DND-41 (cell line): ENCODE results near the gene PTGES2.
"Not testable (repeated sequence)": the region's sequence is repeated elsewhere in the genome, so short reads cannot be mapped to it uniquely, and the experiment has no call there.

Experiments used
- ATAC-seq: fragments of 200-7000 bp; cut with Tn5 transposase; 3 replicates; pipeline ENCODE4 v1.9.1; 2021; ENCODE audit warnings: low read depth; ENCODE audit not compliant: insufficient read depth
- DNase-seq: peaks from one replicate; pipeline ENCODE4 v3.0.0-alpha.2; 2020
- H2AFZ ChIP-seq: 2 replicates; pipeline ENCODE4 v1.6.0; 2012; ENCODE audit warnings: low read depth, low read length
- H3K27ac ChIP-seq: 2 replicates; pipeline ENCODE4 v1.5.1; 2012; ENCODE audit warnings: low read length, inconsistent platforms
- H3K27me3 ChIP-seq: fragments of 200-600 bp; sonication (generic); 2 replicates; pipeline ENCODE4 v1.6.0; 2012; ENCODE audit warnings: low read length, mild to moderate bottlenecking, inconsistent platforms; ENCODE audit not compliant: insufficient read depth, poor library complexity
- H3K36me3 ChIP-seq: 2 replicates; pipeline ENCODE4 v1.5.1; 2012; ENCODE audit warnings: low read length, inconsistent platforms; ENCODE audit not compliant: insufficient read depth
- H3K4me1 ChIP-seq: 2 replicates; pipeline ENCODE4 v1.5.1; 2012; ENCODE audit warnings: mild to moderate bottlenecking, low read length; ENCODE audit not compliant: insufficient read depth
- H3K4me2 ChIP-seq: 2 replicates; pipeline ENCODE4 v1.6.0; 2012; ENCODE audit warnings: mild to moderate bottlenecking, moderate library complexity, low read length, inconsistent platforms; ENCODE audit not compliant: insufficient read depth
- H3K4me3 ChIP-seq, 2 experiments: fragments of 200-600 bp in 1 of 2; shearing (Covaris generic) in 1 of 2; 2 replicates each; pipeline ENCODE4 v1.5.1; 2012 to 2016; ENCODE audit warnings: inconsistent platforms in 2 of 2, low read length in 2 of 2, mild to moderate bottlenecking in 2 of 2, low read depth in 1 of 2, moderate library complexity in 1 of 2
- H3K79me2 ChIP-seq: 2 replicates; pipeline ENCODE4 v1.6.0; 2012; ENCODE audit warnings: low read length, inconsistent platforms; ENCODE audit not compliant: insufficient read depth
- H3K9ac ChIP-seq: 2 replicates; pipeline ENCODE4 v1.6.0; 2012; ENCODE audit warnings: low read depth, mild to moderate bottlenecking, inconsistent platforms, low read length, moderate library complexity
- H3K9me3 ChIP-seq: 2 replicates; pipeline ENCODE4 v1.5.1; 2012; ENCODE audit warnings: low read length, moderate library complexity, mild to moderate bottlenecking, inconsistent platforms; ENCODE audit not compliant: insufficient read depth, severe bottlenecking
- H4K20me1 ChIP-seq: 2 replicates; pipeline ENCODE4 v1.6.0; 2012; ENCODE audit warnings: low read length; ENCODE audit not compliant: insufficient read depth
- CTCF ChIP-seq: IDR thresholded peaks from 2 replicates; pipeline ENCODE4 v1.5.1; 2012; ENCODE audit warnings: borderline replicate concordance, low read length, moderate library complexity, mild to moderate bottlenecking; ENCODE audit not compliant: poor library complexity, severe bottlenecking; ENCODE audit errors: extremely low read depth
- EZH2 ChIP-seq: IDR thresholded peaks from 3 replicates; pipeline ENCODE4 v1.6.1; 2012; ENCODE audit warnings: borderline replicate concordance, low read depth, mild to moderate bottlenecking, moderate library complexity, low read length, inconsistent platforms; ENCODE audit not compliant: severe bottlenecking

The PTGES2 gene

GRCh38 chr9:128072144-128073021, 55.1 kb downstream of the PTGES2 start:
- peak overlapping the region in 1 of 2 experiments; percentile 19; a peak in 2 of 4 replicates for H3K4me3 ChIP-seq
- no peaks in the 10 kb centered on the region for H3K27me3 ChIP-seq
- H2AFZ ChIP-seq, result no peak overlapping the region
- H3K4me1 ChIP-seq, result peaks cover 46% of the 10 kb centered on the region
- TF ChIP-seq EZH2, result no peak
- TF ChIP-seq CTCF, result no peak
- H3K27ac ChIP-seq, result peak overlapping the region; percentile 82
- H3K9me3 ChIP-seq, result no peaks in the 10 kb centered on the region
- H3K4me2 ChIP-seq, result peak overlapping the region; percentile 55
- 0 out of 2 replicates have a peak, but pooled peaks cover 11% of the 10 kb centered on the region for H4K20me1 ChIP-seq
- no peak for ATAC-seq
- H3K36me3 ChIP-seq, result peaks cover 8% of the 10 kb centered on the region; the same call in 1 of the 2 replicates
- DNase-seq, result peak; percentile 54
- peak overlapping the region; percentile 37 for H3K9ac ChIP-seq
- H3K79me2 ChIP-seq, result peaks cover 86% of the 10 kb centered on the region

GRCh38 chr9:128071475-128071874, 56.1 kb downstream of the PTGES2 start:
- peak overlapping the region in 1 of 2 experiments; percentile 19; a peak in 1 of 4 replicates for H3K4me3 ChIP-seq
- H4K20me1 ChIP-seq, H2AFZ ChIP-seq, ATAC-seq, H3K9me3 ChIP-seq, H3K27me3 ChIP-seq, H3K36me3 ChIP-seq: not testable (repeated sequence)
- H3K4me2 ChIP-seq, result peak overlapping the region; percentile 55
- peak overlapping the region; percentile 37 for H3K9ac ChIP-seq
- H3K4me1 ChIP-seq, result peaks cover 52% of the 10 kb centered on the region
- peak overlapping the region; percentile 82 for H3K27ac ChIP-seq
- H3K79me2 ChIP-seq, result peaks cover 84% of the 10 kb centered on the region
- peak; percentile 11 for DNase-seq

GRCh38 chr9:128070874-128071273, 56.7 kb downstream of the PTGES2 start:
- Histone ChIP-seq H3K36me3 (peaks cover 4% of the 10 kb centered on the region; the same call in 1 of the 2 replicates), H3K27me3 (no peaks in the 10 kb centered on the region), H3K9me3 (no peaks in the 10 kb centered on the region), H3K4me1 (peaks cover 58% of the 10 kb centered on the region), H3K27ac (peak overlapping the region; percentile 43; the same call in 1 of the 2 replicates), H3K4me2 (peak overlapping the region; percentile 55; the same call in 1 of the 2 replicates), H2AFZ (no peak overlapping the region), H3K9ac (peak overlapping the region; percentile 37; the same call in 1 of the 2 replicates), H4K20me1 (0 out of 2 replicates have a peak, but pooled peaks cover 7% of the 10 kb centered on the region), H3K79me2 (peaks cover 86% of the 10 kb centered on the region), H3K4me3 (peak overlapping the region in 1 of 2 experiments; percentile 28; a peak in 1 of 4 replicates)
- DNase-seq, result no peak
- TF ChIP-seq CTCF (no peak), EZH2 (no peak)
- ATAC-seq, result no peak
